ENCODE results near the gene GHR.

The GHR gene

DNA sequence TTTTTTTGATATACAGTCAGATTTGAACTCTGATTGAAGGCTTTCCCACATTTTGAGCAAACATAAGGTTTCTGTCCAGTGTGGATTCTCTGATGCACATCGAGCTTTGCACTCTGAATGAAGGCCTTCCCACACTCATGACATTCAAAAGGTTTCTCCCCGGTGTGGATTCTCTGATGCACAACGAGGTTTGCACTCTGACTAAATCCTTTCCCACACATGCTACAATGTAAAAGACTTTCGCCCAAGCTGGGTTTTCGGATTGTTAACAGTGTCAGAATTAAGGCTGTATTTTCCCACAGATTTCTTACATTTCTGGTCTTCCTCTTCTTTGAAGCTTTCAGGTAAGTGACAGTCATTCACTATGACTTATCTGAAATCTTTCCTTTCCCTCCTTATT, 44.3 kb downstream of the GHR start:
- no peak for DNase-seq

DNA sequence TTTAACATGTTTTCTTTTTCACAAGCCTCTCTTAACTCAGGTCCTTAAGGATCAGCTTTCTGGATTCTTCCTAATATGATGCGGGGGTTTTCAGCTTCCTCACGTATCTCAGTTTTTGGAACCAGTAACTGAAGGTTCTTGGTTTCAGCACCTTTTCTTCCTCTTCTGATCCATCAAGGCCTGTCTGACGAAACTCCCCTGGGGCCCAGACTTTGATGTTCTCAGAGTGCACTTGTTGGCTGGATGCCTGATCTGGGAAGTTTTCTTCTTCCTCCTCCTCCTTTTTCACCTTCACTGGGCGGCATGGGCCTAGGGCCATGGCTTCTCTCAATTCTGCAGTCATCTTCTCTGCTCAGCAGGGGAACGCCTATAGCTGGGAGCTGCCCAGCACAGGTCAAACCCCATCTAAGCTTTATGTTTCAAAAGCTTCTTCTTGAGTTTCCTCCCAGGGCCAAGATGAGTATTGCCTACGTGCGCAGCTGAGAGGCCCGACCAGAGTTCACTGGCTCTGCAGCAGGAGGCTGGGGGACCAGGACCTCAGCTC, 44.8 kb downstream of the GHR start:
- DNase-seq: no peak

- DNase-seq: no peak
Measured at GRCh38 chr5:42483472-42484154, 60.4 kb downstream of the GHR start.

GRCh38 chr5:42487077-42487476, 63.8 kb downstream of the GHR start:
- no peak for DNase-seq

GRCh38 chr5:42487821-42488220, 64.6 kb downstream of the GHR start:
- no peak for DNase-seq

DNA sequence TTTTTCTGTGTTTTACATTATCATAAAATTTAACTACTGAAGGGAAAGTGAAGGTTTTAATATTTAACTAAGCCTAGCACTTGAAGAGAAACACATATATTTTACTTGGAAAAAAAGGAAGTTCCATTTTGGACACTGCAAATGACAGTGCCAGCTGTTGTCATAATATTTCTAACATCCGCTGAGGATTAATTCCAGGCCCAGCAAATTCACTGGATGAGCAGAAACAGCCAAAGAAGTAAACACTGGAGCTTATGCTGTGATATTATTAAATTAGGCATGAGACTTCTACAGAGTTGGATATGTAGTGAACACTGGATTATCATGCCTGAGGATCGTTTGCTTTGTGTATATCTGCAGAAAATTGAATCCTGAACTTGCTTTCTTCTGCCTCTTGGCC, 67.6 kb downstream of the GHR start:
- no peak for DNase-seq

DNA sequence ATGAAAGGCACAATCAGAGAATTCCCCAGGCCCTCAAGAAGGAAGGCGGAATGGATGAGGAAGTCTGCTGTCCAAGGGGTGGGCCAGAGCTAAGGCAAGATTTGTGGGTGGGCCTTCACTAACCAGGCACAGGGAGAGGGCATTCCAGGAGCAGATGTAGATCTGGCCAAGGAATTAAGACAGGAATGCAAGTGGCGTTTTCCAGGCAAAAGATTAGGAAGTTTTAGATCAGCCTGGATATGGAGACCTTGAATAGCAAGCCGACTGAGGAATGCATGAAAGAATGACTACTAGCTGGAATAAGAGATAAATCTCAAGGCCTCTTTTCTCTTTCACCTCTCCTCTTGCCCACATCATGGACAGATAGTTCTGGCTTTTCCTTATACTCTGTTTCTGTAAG, 68.5 kb downstream of the GHR start:
- no peak for DNase-seq

- DNase-seq: no peak
Measured at GRCh38 chr5:42492974-42493373, 69.7 kb downstream of the GHR start.

- no peak for DNase-seq
Measured at GRCh38 chr5:42494414-42494813, 71.2 kb downstream of the GHR start.

DNA sequence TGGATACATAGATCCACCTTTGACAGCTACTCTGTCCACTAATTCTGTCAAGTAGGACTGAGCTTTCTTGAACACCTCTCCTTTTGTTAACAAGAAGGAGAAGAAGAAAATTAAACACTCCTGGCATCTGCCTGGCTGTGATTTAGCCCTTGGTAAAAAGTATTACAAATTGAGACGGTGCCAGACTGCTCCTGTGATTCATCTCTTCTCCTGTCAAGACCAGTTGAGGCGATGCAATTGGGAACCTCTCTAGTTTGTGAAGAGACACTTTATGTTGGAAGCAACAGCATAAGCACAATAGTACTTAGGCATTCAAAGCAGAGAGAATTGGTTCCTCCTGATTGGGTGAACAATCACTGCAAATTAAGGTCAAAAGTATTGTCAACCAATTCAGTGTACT, 72.7 kb downstream of the GHR start:
- no peak for DNase-seq

DNA sequence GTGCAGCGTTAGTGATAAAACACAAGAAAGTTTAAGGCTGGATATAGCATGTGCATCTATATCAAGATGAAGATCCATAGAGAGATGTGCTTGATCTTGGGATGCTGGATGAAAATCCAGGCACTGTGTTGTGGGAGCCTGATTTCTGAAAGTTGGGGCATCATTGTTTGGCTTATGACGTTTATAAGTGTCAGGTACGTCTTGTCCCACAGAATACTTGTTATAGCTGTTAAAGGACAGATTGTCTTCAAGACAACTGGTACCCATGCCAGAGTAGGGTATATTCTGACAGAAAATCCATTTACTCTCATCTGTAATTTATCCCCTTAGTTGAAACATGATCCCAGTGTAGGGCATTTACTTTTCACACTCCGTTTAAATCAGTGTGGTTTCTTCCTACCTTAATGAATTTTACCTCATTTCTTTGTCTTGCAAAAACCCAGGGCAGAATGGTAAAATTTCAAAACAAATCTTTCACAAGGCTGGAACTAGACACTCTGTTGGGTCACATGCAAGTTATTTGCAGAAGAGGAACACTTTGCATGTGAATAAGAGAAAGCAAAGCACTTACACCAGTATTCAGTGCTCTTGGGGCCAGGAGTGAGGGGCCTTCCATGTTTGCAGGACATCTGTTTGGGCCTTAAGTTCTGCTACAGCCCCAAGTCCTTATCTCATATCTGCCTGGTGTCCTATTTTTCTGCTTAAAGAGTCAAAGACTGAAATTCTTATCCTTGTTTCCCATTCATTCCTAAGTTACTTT, 73.3 kb downstream of the GHR start:
- DNase-seq: no peak

GRCh38 chr5:42498000-42498399, 74.8 kb downstream of the GHR start:
- no peak for DNase-seq

- DNase-seq: no peak
Measured at GRCh38 chr5:42499016-42499415, 75.8 kb downstream of the GHR start.

DNA sequence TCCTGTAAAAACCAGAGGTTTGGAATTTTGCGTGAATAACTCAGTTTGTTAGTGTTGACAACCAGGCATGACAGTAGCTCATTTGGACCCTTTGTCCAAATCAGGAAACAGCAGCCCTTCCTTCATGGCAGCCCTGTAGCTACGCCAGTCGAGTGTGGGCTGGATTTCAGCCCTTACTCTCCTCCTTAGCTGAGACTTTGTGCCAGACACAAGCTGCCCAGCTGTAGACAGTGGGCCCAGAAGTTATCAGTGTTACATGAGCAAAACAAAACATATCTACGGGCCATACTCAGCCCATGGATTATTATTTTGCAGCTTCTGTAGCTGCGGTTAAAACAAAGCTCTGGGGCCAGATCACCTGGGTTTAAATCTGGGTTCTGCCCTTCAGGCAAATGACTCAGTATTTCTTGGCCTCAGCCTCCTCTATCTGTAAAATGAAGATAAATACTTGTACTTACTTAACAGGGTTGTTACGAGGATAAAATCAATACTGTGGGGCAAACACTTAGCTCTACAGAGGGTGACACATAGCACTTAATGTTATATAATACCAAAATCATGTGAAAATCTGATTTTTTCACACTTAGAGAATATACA, 76.9 kb downstream of the GHR start:
- no peak for DNase-seq

DNA sequence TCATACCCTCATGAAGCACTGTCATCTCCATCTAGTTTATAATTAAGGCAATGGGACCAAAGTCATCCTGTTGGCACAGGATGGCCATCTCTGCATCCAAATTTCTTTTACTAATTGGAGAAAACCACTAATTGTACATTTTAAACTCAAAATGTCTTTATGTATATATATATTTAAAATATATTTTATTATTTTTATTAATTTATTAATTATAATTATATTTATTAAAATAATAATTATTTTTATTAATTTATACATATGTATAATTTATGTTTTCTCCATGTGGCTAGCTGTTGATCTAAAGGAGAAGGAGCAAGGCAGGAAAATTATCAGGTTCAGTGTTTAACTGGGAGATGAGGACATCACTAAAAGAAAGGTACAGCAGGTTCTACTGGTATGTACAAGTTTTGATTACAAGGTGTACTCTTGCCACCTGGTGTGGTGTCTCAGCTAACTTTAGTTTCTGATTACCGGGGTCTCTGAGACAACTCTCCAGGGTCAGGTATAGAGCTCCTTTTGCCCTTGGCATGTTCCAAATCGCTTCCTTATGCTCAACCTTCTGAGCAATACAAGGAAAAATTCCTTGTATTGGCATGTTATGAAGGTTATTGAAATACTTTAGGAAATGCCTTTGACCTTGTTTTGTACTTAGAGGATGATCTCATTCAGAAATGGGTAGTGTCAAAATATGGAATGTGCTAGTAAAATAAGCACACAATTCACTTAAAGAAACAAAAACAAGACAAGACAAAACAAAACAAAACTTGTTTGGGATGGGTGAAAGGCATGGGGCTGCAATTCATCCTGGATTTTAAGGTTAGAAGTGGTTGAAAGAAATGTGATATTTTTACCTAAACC, 79.6 kb downstream of the GHR start:
- no peak for DNase-seq

DNA sequence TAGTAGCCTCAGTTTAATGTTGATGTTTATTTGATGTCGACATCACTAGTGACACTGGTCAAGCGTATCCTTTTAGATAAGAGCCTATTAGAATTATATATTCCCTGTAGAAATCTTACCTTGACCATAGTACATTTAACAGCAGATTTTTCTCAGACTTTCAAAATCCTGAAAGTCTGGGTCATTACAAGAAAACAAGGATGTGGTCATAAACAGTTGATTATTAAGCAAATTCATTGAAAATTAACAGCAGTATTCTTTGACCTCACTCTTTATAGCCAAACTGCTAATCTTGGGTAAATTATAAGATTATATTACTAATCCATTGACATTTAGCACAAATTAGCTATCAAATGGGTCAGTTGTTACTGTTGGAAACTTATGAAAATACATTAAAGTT, 83.4 kb downstream of the GHR start:
- no peak for DNase-seq

- DNase-seq: no peak
Measured at GRCh38 chr5:42507451-42508097, 84.3 kb downstream of the GHR start.

- DNase-seq: no peak
Measured at GRCh38 chr5:42513246-42513645, 90.0 kb downstream of the GHR start.

GRCh38 chr5:42514754-42515153, 91.5 kb downstream of the GHR start:
- DNase-seq: no peak

DNA sequence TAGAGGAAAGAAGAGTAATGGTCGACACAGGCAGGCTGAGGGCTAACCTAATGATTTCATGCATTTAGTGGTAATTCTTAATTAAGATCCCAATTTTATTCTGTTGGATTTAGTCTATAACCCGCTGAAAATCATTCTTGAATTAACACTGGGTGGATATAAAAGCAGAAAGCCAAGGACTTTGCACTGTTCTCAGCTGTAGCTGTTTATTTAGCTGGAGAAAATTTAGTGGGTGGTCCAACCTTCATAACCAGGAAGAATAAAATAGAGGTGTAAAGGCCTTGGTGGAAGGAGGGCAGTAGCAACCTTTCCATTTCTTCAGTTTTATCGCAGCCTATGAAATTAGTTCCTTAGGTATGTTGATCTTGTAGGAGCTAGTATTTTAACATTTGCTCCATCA, 92.3 kb downstream of the GHR start:
- DNase-seq: no peak

DNA sequence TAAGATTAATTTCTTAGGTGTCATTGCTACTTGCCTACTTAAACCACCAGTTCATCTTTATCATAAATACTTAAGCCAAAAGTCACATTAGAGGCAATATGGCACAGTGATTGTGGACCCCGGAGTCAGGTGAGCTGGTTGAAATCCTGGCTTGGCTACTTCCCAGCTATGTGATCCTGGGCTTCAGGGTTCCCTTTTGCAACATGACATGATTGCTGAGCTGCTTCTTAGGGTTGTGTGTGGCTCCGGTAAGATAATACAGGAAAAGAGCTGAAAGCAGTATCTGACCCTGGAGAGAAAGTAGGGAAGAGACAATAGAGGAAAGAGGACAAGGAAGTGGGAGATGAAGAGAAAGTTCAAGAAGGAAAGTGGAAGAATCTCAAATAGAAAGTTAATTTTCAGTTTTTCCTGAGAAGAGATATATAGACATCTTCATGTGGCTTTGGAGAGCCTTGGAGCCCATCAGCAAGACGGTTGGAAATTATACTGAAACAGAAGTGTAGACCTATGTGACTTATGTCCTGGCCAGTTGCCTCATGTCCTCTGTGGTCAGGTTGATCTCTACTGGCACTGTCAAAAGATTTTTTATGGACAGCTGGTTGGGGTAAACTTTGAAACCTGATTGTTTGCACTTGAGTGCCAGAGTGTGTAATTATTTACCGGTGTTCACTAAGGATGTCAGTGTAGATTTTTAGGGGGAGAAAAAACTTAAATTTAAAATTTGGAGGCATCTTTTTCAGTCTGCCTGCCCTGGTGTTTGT, 93.2 kb downstream of the GHR start:
- no peak for DNase-seq

DNA sequence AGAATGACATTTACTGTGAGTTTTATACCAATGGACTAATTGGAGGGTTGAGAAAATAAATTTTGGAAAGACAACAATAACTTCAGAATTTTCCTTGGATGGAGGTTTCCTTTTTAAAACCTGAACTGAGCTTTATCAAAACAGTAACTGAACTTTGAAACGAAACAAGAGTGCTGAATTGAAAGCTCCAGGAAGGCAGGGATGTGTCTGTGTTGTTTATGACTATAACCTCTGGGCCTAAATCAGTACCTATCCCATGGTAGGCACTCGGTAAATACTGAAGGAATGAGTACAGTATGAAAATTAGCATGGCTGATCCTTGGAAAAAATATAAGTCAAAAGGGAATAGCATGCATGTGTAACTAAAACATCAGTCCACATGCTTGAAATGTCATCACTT, 93.9 kb downstream of the GHR start:
- DNase-seq: no peak
